Mammary epithelial cell (primary cell): ENCODE results near the gene ARID3B.
A peak's percentile ranks its signal among the peaks of the same experiment; 100 is the strongest.

Experiments
- CTCF ChIP-seq, 2 donors: IDR thresholded peaks in 1 of 2; conservative IDR thresholded peaks in 1 of 2; 2 replicates each; pipeline ENCODE4 v1.5.1; 2011 to 2012; ENCODE audit warnings: inconsistent platforms in 2 of 2, low read length in 2 of 2, mild to moderate bottlenecking in 2 of 2, control low read depth in 1 of 2, low read depth in 1 of 2; ENCODE audit not compliant: insufficient read depth in 1 of 2; ENCODE audit errors: extremely low read depth in 1 of 2
- EZH2 ChIP-seq: IDR thresholded peaks from 2 replicates; pipeline ENCODE4 v1.6.1; 2012; ENCODE audit warnings: low read length, inconsistent platforms, borderline replicate concordance

- TF ChIP-seq CTCF (conservative IDR thresholded peaks at IDR 0.05 in 1 of 2, IDR thresholded peaks at IDR 0.05 in 1 of 2; ENCODE audit: extremely low read depth in 1 of 2, insufficient read depth in 1 of 2, low read depth in 1 of 2, low read length in 2 of 2) (peak in 1 of 2 donors; percentile 35), EZH2 (no peak)
Measured at GRCh38 chr15:74545776-74546656, 5.0 kb downstream of the ARID3B start.
